CD4-positive, alpha-beta T cell (primary cell): Measurements from ENCODE around the gene FSHB. TPM values are rescaled to one million over a fixed set of nuclear protein-coding genes. Genes with fewer than 3 reads are reported as not detected.

Experiments
- ATAC-seq: fragments of 200-7000 bp; cut with Tn5 transposase; one replicate; pipeline ENCODE4 v1.10.0; 2022; ENCODE audit warnings: mild to moderate bottlenecking; ENCODE audit not compliant: poor library complexity
- CTCF ChIA-PET: fragments of 350-600 bp; sonication (Branson Sonifier 250); formaldehyde crosslinking; loops from one replicate; lab custom pipeline; 2021; ENCODE audit warnings: antibody characterized with exemption, inconsistent platforms; lab: Charles Lee
- POLR2A ChIA-PET: fragments of 350-600 bp; sonication (Branson Sonifier 250); formaldehyde crosslinking; loops from one replicate; lab custom pipeline; 2021; ENCODE audit warnings: antibody characterized with exemption, inconsistent platforms; lab: Charles Lee
- DNase-seq, 14 experiments: peaks; one replicate each; pipeline ENCODE4 v3.0.0-alpha.2; 2013 to 2020; ENCODE audit warnings: mixed read lengths in 2 of 14
- H3K27ac ChIP-seq, 2 donors: one replicate each; pipeline versions ENCODE4 v1.5.1 to v1.7.0; 2013; ENCODE audit warnings: low read length in 2 of 2, low read depth in 1 of 2, mild to moderate bottlenecking in 1 of 2
- H3K27me3 ChIP-seq, 2 experiments: 1 replicate in 1 of 2; 2 replicates in 1 of 2; pipeline versions ENCODE4 v1.6.1 to v1.7.0; 2013; ENCODE audit warnings: low read length in 2 of 2, control low read depth in 1 of 2, mild to moderate bottlenecking in 1 of 2, moderate library complexity in 1 of 2; ENCODE audit not compliant: insufficient read depth in 2 of 2, control insufficient read depth in 1 of 2
- H3K36me3 ChIP-seq: one replicate; pipeline ENCODE4 v1.6.1; 2013; ENCODE audit warnings: low read length, control low read depth; ENCODE audit not compliant: insufficient read depth
- H3K4me1 ChIP-seq: one replicate; pipeline ENCODE4 v1.6.1; 2013; ENCODE audit warnings: low read length, control low read depth; ENCODE audit not compliant: insufficient read depth
- H3K4me3 ChIP-seq: one replicate; pipeline ENCODE4 v1.5.1; 2013; ENCODE audit warnings: mild to moderate bottlenecking, low read length, moderate library complexity
- H3K9me3 ChIP-seq, 2 experiments: 1 replicate in 1 of 2; 2 replicates in 1 of 2; pipeline versions ENCODE4 v1.6.1 to v1.7.0; 2013; ENCODE audit warnings: low read length in 2 of 2, mild to moderate bottlenecking in 2 of 2, control low read depth in 1 of 2, moderate library complexity in 1 of 2; ENCODE audit not compliant: control insufficient read depth in 1 of 2, insufficient read depth in 1 of 2
- H3K27ac Mint-ChIP-seq: one replicate; pipeline ENCODE4 v1.8.0; 2020; ENCODE audit warnings: mixed read lengths
- H3K27me3 Mint-ChIP-seq: one replicate; pipeline ENCODE4 v1.8.0; 2021; ENCODE audit warnings: mixed read lengths
- H3K36me3 Mint-ChIP-seq: one replicate; pipeline ENCODE4 v1.8.0; 2021; ENCODE audit warnings: low read depth, mixed read lengths
- H3K4me1 Mint-ChIP-seq: one replicate; pipeline ENCODE4 v1.8.0; 2021; ENCODE audit warnings: low read depth, mixed read lengths
- H3K4me3 Mint-ChIP-seq: one replicate; pipeline ENCODE4 v1.8.0; 2020; ENCODE audit warnings: mild to moderate bottlenecking, mixed read lengths
- H3K9me3 Mint-ChIP-seq: one replicate; pipeline ENCODE4 v1.8.0; 2020; ENCODE audit warnings: mixed read lengths
- CTCF ChIP-seq: fragments of 200-600 bp; IDR thresholded peaks from one replicate; pipeline ENCODE4 v1.8.0; 2022; ENCODE audit warnings: antibody characterized with exemption, mild to moderate bottlenecking
- intact Hi-C, 2 experiments: fragments of 100-400 bp; cut with DNase I in 1 of 2; cut with micrococcal nuclease in 1 of 2; formaldehyde crosslinking; loops; one replicate each; pipeline versions ENCODE4 v1.15.1 to v1.9.0; 2023 to 2025; cut with DNase I, micrococcal nuclease
- total RNA-seq, 174 experiments: library from RNA in 2 of 174; stranded (reverse) in 2 of 174; gene quantifications; one replicate each; pipeline ENCODE4 v1.2.3 and lab custom pipeline; 2021 to 2026

The FSHB gene
- total RNA-seq, 2 experiments from 2014 or later, result not detected

- no peak for TF ChIP-seq CTCF
- Mint-ChIP-seq H3K36me3 (no peaks in the 10 kb centered on the region), H3K9me3 (no peaks in the 10 kb centered on the region), H3K4me1 (no peaks in the 10 kb centered on the region), H3K4me3 (no peak overlapping the region), H3K27ac (no peak overlapping the region), H3K27me3 (peaks cover 6% of the 10 kb centered on the region)
- H3K27me3 ChIP-seq, result no peaks in the 10 kb centered on the region
- POLR2A ChIA-PET, result interaction anchor here (0.6 kb wide), 1 partner anchor 15 kb away, joined by 3 read pairs; no protein-coding TSS in a partner anchor
- intact Hi-C loops, result no loop called here
- H3K4me3 ChIP-seq, result no peak overlapping the region
- H3K4me1 ChIP-seq, result no peaks in the 10 kb centered on the region
- H3K9me3 ChIP-seq, result no peaks in the 10 kb centered on the region
- H3K27ac ChIP-seq, result no peak overlapping the region
- CTCF ChIA-PET, result no interaction called here
- no peak for ATAC-seq
- DNase-seq, result no peak
- H3K36me3 ChIP-seq, result no peaks in the 10 kb centered on the region
Measured at GRCh38 chr11:30245621-30246020, 14.8 kb downstream of the FSHB start.

GRCh38 chr11:30254307-30255298 is 23.8 kb downstream of the FSHB start:
- peaks cover 6% of the 10 kb centered on the region for H3K27me3 Mint-ChIP-seq
- H3K36me3 Mint-ChIP-seq, result no peaks in the 10 kb centered on the region
- H3K9me3 ChIP-seq, result no peaks in the 10 kb centered on the region
- no peak for TF ChIP-seq CTCF
- ATAC-seq (no peak), DNase-seq (no peak)
- no peaks in the 10 kb centered on the region for H3K27me3 ChIP-seq
- ChIA-PET POLR2A (no interaction called here), CTCF (no interaction called here)
- intact Hi-C loops, result no loop called here
- no peaks in the 10 kb centered on the region for H3K9me3 Mint-ChIP-seq
- no peaks in the 10 kb centered on the region for H3K36me3 ChIP-seq
- no peaks in the 10 kb centered on the region for H3K4me1 ChIP-seq
- H3K4me3 ChIP-seq, result no peak overlapping the region
- H3K27ac ChIP-seq, result no peak overlapping the region
- no peaks in the 10 kb centered on the region for H3K4me1 Mint-ChIP-seq
- no peak overlapping the region for H3K27ac Mint-ChIP-seq
- H3K4me3 Mint-ChIP-seq, result no peak overlapping the region

DNA sequence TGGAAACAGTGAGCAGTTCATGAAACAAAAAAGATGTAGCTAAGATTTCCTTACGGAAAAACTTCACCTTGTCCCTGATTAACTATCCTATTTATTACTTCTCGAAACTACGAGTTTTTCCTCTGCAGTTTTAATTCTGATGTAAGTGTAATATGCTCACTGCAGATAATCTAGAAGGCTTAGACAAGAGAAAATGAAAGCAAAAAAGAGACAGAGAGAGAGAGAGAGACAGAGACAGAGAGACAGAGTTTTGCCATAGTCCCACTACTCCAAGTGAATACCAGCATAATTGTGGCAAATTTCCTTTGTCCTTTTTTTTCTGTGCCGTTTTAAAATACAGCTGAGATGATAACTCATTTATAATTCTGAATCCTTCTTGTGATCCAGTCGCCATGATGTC is 24.8 kb downstream of the FSHB start:
- ChIA-PET POLR2A (no interaction called here), CTCF (no interaction called here)
- Mint-ChIP-seq H3K4me1 (no peaks in the 10 kb centered on the region), H3K36me3 (no peaks in the 10 kb centered on the region), H3K27me3 (peaks cover 6% of the 10 kb centered on the region), H3K27ac (no peak overlapping the region), H3K4me3 (no peak overlapping the region), H3K9me3 (no peaks in the 10 kb centered on the region)
- no peak for TF ChIP-seq CTCF
- Histone ChIP-seq H3K4me1 (no peaks in the 10 kb centered on the region), H3K9me3 (no peaks in the 10 kb centered on the region), H3K27ac (no peak overlapping the region), H3K4me3 (no peak overlapping the region), H3K27me3 (no peaks in the 10 kb centered on the region), H3K36me3 (no peaks in the 10 kb centered on the region)
- ATAC-seq (no peak), DNase-seq (no peak)
- intact Hi-C loops, result no loop called here
